AG04450 (cell line): ENCODE measurements around the gene RAB4B. TPM values are rescaled to one million over a fixed set of nuclear protein-coding genes. Genes with fewer than 3 reads are reported as not detected.
"Not testable (repeated sequence)": the region's sequence is repeated elsewhere in the genome, so short reads cannot be mapped to it uniquely, and the experiment has no call there.

Experiments
- CTCF ChIA-PET: fragments of 300-600, 350-600 bp; formaldehyde crosslinking; extraction: SDS; loops from one replicate; lab custom pipeline; 2022; ENCODE audit warnings: antibody characterized with exemption, inconsistent platforms; lab: Charles Lee
- POLR2A ChIA-PET: fragments of 350-600 bp; formaldehyde crosslinking; extraction: SDS; loops from one replicate; lab custom pipeline; 2021; ENCODE audit warnings: antibody characterized with exemption, inconsistent platforms; lab: Yijun Ruan, JAX
- DNase-seq: peaks from one replicate; pipeline ENCODE4 v3.0.0-alpha.2; 2011; ENCODE audit warnings: low read depth, low spot score
- H3K27ac ChIP-seq: one replicate; pipeline ENCODE4 v1.5.1; 2012; ENCODE audit warnings: low read depth, low read length, control low read depth
- H3K27me3 ChIP-seq: one replicate; pipeline ENCODE4 v1.6.0; 2012; ENCODE audit warnings: low read length; ENCODE audit not compliant: control insufficient read depth, insufficient read depth
- H3K4me3 ChIP-seq: 2 replicates; pipeline ENCODE4 v1.5.1; 2011; ENCODE audit warnings: mild to moderate bottlenecking, low read depth, low read length, control low read depth
- H3K9me3 ChIP-seq: 2 replicates; pipeline ENCODE4 v1.5.1; 2012; ENCODE audit warnings: low read length; ENCODE audit not compliant: control insufficient read depth, insufficient read depth
- polyA plus RNA-seq: library from polyadenylated mRNA; depleted of rRNA; stranded (reverse); fragments of >200 nt; gene quantifications from 2 replicates; pipeline ENCODE4 v1.2.3, GENCODE V29; 2011
- TF ChIP-seq, protein P1 (sequence below): IDR thresholded peaks from 2 replicates; pipeline ENCODE4 v1.5.1; 2011; ENCODE audit warnings: low read depth, low read length, control low read depth, inconsistent platforms

The RAB4B gene
- polyA plus RNA-seq, 1 experiment: 14.0 TPM

DNA sequence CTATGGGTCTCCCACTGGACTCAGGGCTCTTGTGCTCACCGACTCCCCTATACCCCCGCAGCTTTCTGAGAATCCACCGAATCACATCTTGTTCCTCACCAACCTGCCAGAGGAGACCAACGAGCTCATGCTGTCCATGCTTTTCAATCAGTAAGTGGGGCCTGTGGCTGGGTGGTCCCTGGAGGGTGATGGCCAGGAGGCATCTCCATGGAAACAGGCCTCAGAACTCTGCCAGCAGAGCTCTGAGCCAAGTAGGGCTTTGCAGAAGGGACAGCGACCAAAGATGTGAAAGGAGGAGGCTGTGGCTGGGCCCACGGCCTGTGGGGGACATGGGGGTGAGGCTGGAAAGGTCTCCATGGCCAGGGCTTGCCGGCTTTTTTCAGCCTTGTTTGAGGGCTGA lies 14.5 kb upstream of the RAB4B start:
- no peak overlapping the region for H3K4me3 ChIP-seq
- H3K27ac ChIP-seq: no peak overlapping the region
- no peaks in the 10 kb centered on the region; the same call in 1 of the 2 replicates for H3K9me3 ChIP-seq
- ChIA-PET CTCF (interaction anchor here (0.6 kb wide), 1 partner anchor 545 kb away, joined by 3 read pairs; no protein-coding TSS in a partner anchor), POLR2A (no interaction called here)
- TF ChIP-seq, protein P1, sequence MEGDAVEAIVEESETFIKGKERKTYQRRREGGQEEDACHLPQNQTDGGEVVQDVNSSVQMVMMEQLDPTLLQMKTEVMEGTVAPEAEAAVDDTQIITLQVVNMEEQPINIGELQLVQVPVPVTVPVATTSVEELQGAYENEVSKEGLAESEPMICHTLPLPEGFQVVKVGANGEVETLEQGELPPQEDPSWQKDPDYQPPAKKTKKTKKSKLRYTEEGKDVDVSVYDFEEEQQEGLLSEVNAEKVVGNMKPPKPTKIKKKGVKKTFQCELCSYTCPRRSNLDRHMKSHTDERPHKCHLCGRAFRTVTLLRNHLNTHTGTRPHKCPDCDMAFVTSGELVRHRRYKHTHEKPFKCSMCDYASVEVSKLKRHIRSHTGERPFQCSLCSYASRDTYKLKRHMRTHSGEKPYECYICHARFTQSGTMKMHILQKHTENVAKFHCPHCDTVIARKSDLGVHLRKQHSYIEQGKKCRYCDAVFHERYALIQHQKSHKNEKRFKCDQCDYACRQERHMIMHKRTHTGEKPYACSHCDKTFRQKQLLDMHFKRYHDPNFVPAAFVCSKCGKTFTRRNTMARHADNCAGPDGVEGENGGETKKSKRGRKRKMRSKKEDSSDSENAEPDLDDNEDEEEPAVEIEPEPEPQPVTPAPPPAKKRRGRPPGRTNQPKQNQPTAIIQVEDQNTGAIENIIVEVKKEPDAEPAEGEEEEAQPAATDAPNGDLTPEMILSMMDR: no peak
- no peak for DNase-seq
- H3K27me3 ChIP-seq: no peaks in the 10 kb centered on the region

- ChIA-PET POLR2A (no interaction called here), CTCF (interaction anchor here (0.6 kb wide), 1 partner anchor 545 kb away, joined by 3 read pairs; no protein-coding TSS in a partner anchor)
- TF ChIP-seq, protein P1: no peak
- DNase-seq: no peak
- Histone ChIP-seq H3K27me3 (no peaks in the 10 kb centered on the region), H3K4me3 (no peak overlapping the region), H3K27ac (no peak overlapping the region), H3K9me3 (no peaks in the 10 kb centered on the region; the same call in 1 of the 2 replicates)
These were observed 14.1 kb upstream of the RAB4B start for GRCh38 chr19:40763963-40764362.

DNA sequence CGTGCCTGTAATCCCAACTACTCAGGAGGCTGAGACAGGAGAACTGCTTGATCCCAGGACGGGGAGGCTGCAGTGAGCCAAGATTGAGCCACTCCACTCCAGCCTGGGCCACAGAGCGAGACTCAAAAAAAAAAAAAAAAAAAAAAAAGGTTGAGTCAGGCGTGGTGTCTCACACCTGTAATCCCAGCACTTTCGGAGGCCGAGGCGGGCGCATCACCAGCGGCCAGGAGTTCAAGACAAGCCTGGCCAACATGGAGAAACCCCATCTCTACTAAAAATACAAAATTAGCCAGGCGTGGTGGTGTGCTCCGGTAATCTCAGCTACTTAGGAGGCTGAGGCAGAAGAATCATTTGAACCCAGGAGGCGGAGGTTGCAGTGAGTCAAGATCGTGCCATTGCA lies 11.7 kb upstream of the RAB4B start:
- H3K27me3 ChIP-seq, DNase-seq, H3K9me3 ChIP-seq, H3K4me3 ChIP-seq, H3K27ac ChIP-seq, CTCF ChIA-PET: not testable (repeated sequence)
- POLR2A ChIA-PET: interaction anchor here (1.1 kb wide), 2 partner anchors 12 to 16 kb away, joined by 3 to 16 read pairs; partner anchors contain the start of gene ACTMAP

- DNase-seq: no peak
- H3K27me3 ChIP-seq: no peaks in the 10 kb centered on the region
- H3K9me3 ChIP-seq: no peaks in the 10 kb centered on the region
- ChIA-PET POLR2A (interaction anchor here (0.5 kb wide), 1 partner anchor 97 kb away, joined by 5 read pairs; no protein-coding TSS in a partner anchor), CTCF (no interaction called here)
- no peak overlapping the region for H3K27ac ChIP-seq
- TF ChIP-seq, protein P1: no peak
- no peak overlapping the region for H3K4me3 ChIP-seq
These were observed 9.2 kb upstream of the RAB4B start for GRCh38 chr19:40768869-40769268.

DNA sequence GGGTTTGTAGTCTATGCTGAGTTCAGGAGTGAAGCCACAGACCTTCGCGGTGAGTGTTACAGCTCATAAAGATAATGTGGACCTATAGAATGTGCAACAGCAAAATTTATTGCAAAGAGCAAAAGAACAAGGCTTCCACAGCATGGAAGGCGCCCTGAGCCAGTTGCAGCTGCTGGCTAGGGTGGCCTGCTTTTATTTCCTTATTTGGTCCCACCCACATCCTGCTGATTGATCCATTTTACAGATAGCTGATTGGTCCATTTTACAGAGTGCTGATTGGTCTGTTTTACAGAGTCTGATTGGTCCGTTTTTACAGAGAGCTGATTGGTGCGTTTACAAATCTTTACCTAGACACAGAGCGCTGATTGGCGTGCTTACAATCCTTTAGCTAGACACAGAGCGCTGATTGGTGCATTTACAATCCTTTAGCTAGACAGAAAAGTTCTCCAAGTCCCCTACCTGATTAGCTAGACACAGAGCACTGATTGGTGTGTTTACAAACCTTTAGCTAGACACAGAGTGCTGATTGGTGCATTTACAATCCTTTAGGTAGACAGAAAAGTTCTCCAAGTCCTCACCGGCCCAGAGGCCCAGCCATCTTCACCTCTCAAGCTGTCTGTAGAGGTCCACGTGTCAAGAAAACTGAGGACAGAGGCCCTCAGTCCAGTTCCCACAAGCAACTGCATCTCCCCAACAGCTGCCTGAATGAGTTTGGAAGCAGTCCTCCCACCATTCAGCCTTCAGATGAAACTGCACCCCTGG lies 6.8 kb upstream of the RAB4B start:
- H3K27me3 ChIP-seq, DNase-seq, H3K4me3 ChIP-seq, H3K9me3 ChIP-seq, H3K27ac ChIP-seq, CTCF ChIA-PET: not testable (repeated sequence)
- POLR2A ChIA-PET: interaction anchor here (0.7 kb wide), 1 partner anchor 27 kb away, joined by 3 read pairs; the partner anchor contains the start of gene EGLN2
